ENCODE results near the gene KRTAP4-11.
"Not testable (repeated sequence)": the region's sequence is repeated elsewhere in the genome, so short reads cannot be mapped to it uniquely, and the experiment has no call there.

- TF ChIP-seq ZNF512 (CRISPR knock-in tag; IDR thresholded peaks at IDR 0.05; ENCODE audit: borderline replicate concordance); CTCF (IDR thresholded peaks at IDR 0.05); ZNF416 (CRISPR knock-in tag; IDR thresholded peaks at IDR 0.05); ETV6 (CRISPR knock-in tag; IDR thresholded peaks at IDR 0.05); KAT7 (CRISPR knock-in tag; IDR thresholded peaks at IDR 0.05; ENCODE audit: borderline replicate concordance); ATF1 (CRISPR knock-in tag; IDR thresholded peaks at IDR 0.05); ELF4 (CRISPR knock-in tag; IDR thresholded peaks at IDR 0.05; ENCODE audit: low read depth); HMGXB4 (CRISPR knock-in tag; IDR thresholded peaks at IDR 0.05); GABPB1 (CRISPR knock-in tag; IDR thresholded peaks at IDR 0.05); FOXP1 (CRISPR knock-in tag; IDR thresholded peaks at IDR 0.05; ENCODE audit: borderline replicate concordance); NFATC4 (CRISPR knock-in tag; IDR thresholded peaks at IDR 0.05); CREB1 (CRISPR knock-in tag; IDR thresholded peaks at IDR 0.05); ZNF232 (CRISPR knock-in tag; IDR thresholded peaks at IDR 0.05): not testable (repeated sequence)
Observed at GRCh38 chr17:41117846-41118386, at the start of gene KRTAP4-11.

All from WTC11 (cell line).